GM12801 (cell line): Measurements from ENCODE around the gene FHIT.

Source experiments
- TF ChIP-seq, protein P1 (sequence below): IDR thresholded peaks from one replicate; pipeline ENCODE4 v1.5.1; 2011; ENCODE audit warnings: control low read depth; ENCODE audit not compliant: insufficient read length; ENCODE audit errors: extremely low read depth

FHIT gene

DNA sequence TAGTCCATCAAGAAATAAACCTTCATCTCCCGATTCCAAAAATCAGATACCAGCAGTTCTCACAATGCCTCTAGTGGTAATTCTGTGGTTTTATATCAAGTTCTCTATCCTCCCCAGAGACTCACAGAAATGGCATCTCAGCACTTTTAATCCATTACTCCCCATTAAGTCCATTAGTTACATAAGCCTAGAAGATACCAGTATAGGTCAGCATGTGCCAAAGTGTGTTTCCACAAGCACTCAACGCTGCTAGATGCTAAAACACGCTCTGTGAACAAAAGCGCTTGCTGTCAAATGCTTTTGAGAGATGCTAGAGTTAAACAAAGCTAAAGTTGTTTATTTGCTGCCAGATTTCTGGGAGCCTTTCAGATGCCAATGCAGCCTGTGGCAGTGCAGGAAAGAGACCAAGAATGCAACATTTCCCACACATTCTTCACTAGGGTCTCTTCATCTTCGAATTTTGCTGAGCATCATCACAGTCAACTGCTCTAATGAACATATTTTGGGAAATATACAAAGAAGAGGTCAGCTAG is 1282.7 kb downstream of the FHIT start:
- TF ChIP-seq, protein P1, sequence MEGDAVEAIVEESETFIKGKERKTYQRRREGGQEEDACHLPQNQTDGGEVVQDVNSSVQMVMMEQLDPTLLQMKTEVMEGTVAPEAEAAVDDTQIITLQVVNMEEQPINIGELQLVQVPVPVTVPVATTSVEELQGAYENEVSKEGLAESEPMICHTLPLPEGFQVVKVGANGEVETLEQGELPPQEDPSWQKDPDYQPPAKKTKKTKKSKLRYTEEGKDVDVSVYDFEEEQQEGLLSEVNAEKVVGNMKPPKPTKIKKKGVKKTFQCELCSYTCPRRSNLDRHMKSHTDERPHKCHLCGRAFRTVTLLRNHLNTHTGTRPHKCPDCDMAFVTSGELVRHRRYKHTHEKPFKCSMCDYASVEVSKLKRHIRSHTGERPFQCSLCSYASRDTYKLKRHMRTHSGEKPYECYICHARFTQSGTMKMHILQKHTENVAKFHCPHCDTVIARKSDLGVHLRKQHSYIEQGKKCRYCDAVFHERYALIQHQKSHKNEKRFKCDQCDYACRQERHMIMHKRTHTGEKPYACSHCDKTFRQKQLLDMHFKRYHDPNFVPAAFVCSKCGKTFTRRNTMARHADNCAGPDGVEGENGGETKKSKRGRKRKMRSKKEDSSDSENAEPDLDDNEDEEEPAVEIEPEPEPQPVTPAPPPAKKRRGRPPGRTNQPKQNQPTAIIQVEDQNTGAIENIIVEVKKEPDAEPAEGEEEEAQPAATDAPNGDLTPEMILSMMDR, result no peak

DNA sequence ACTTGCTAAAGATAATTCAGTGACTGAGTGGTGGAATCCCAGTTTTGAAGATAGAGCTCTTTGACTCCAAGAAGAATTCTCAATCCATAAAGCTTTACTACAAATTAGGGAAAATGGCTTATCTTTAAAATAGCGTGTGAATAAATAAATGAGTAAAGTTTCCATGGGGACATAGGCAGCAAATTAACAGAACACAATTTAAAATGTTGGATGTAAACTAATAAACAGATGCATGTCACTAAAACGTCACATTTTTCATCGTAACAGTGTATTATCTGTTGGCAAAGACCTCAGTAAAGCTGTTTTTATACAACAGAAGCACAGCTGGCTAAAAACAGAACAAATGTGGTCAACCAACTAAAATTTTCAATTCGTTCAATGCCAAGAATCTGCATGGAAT is 1287.6 kb downstream of the FHIT start:
- TF ChIP-seq, protein P1, result no peak

DNA sequence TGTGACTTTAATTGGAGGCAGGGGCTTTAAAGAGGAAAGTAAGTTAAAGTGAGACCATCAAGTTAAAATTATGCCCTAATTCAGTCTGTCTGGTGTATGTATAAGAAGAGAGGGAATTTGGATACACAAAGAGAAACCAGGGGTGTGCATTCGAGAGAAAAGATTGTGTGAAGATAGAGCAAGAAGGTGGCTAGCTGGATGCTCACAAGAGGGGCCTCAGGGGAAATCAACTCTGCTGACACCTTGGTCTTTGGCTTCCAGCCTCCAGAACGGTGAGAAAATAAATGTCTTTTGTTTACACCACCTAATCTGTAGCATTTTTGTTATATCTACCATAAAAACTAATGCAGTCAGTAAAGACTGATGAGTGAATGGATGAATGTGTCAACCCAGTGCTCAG is 1294.1 kb downstream of the FHIT start:
- TF ChIP-seq, protein P1, result no peak

DNA sequence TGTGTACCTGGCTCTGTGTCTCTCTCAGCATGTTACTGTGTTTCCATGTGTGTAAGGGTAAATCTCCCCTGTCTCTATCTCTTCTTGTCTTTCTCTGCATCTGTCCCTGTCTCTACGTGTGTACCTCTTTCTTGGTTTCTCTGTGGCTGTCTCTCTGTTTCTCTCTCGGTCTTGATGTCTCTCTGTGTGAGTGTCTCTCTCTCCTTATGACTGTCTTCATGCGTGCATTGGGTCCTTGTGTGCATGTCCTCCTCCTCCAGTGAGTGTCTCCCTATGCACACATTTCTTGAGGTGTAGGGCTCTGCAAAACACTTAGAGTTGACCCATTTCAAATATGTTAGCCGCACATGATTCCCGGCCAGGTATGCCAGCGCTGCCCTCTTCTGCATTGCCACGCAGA is 1298.1 kb downstream of the FHIT start:
- TF ChIP-seq, protein P1, result no peak

DNA sequence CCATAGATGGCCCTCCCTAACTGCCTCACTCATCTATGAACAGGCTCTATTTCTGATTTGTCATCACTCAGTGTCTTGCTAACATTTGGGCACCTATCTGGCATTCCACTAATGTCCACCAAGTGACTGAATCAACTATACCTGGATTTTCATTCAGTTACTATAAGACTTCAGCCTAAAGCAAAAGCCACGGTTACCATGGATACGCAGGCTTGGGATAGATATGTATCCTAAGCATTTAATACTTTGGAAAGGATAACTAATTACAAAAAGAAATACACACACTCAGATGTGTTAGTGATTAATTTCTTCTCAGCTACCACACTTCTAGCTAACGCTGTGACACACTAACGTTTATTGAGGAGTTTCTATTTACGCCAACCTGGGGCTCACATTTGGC is 1301.9 kb downstream of the FHIT start:
- TF ChIP-seq, protein P1, result no peak

DNA sequence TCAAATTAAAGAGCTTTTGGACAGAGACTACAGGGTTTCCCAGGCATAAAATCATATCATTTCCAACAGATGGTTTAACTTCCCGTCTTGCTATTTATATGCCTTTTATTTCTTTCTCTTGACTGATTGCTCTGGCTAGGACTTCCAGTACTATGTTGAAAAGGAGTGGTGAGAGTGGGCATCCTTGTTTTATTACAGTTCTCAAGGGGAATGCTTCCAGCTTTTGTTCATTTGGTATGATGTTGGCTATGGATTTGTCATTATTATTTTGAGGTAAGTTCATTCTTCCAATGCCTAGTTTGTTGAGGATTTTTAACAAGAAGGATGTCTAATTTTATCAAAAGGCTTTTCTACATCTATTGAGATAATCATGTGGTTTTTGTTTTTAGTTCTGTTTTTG is 1304.9 kb downstream of the FHIT start:
- TF ChIP-seq, protein P1, result no peak

DNA sequence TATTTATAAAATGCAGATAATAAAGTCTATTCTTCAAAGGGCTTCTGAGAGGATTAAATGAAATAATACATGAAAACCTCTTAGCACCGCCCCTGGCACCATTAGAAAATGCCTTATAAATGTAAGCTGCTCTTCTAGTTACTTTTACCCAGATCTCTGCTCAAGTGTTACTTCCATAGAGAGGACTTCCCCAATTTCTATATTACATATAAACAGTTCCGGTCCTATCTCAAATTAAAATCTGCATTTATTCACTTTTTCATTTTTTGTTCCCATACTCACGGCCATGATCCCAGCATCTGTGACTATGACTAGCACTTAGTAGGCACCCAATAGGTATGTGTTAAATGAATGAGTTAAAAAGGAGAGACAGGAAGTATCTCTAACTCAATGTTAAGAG is 1310.5 kb downstream of the FHIT start:
- TF ChIP-seq, protein P1, result no peak
